Thyroid gland (tissue), 4 donors: ENCODE data around the gene FAM120B. TPM values are rescaled to one million over a fixed set of nuclear protein-coding genes. Genes with fewer than 3 reads are reported as not detected.

Experiments used
- DNase-seq, 2 donors: peaks; one replicate each; pipeline ENCODE4 v3.0.0-alpha.2; 2019
- H3K27ac ChIP-seq, 3 donors: fragments of 200-600 bp; sonication (generic); 1 replicate in 2 of 3; 2 replicates in 1 of 3; pipeline ENCODE4 v1.5.1; 2016 to 2019; ENCODE audit warnings: mild to moderate bottlenecking in 1 of 3, moderate library complexity in 1 of 3
- H3K27me3 ChIP-seq: fragments of 200-600 bp; sonication (generic); one replicate; pipeline ENCODE4 v1.5.1; 2019
- H3K36me3 ChIP-seq, 2 donors: fragments of 200-600 bp; sonication (generic); one replicate each; pipeline ENCODE4 v1.5.1; 2016 to 2019
- H3K4me1 ChIP-seq, 2 donors: fragments of 200-600 bp; sonication (generic); one replicate each; pipeline ENCODE4 v1.5.1; 2017 to 2019
- H3K4me3 ChIP-seq, 3 donors: fragments of 200-600 bp; sonication (generic); replicated peaks in 1 of 3; 1 replicate in 2 of 3; 2 replicates in 1 of 3; pipeline ENCODE4 v1.5.1; 2016; ENCODE audit warnings: mild to moderate bottlenecking in 1 of 3
- H3K9me3 ChIP-seq: fragments of 200-600 bp; sonication (generic); one replicate; pipeline ENCODE4 v1.5.1; 2017
- POLR2A ChIP-seq, 2 donors: fragments of 450-650 bp; IDR thresholded peaks; one replicate each; pipeline ENCODE4 v1.6.1; 2017; ENCODE audit warnings: antibody characterized with exemption in 2 of 2, mild to moderate bottlenecking in 2 of 2, moderate library complexity in 1 of 2
- WGBS, 2 donors: methylation state at CpG; one replicate each; pipeline ENCODE4 v1.1.5; 2017; 5-methylcytosine and 5-hydroxymethylcytosine counted together
- intact Hi-C: fragments of 100-400 bp; cut with DNase I; formaldehyde crosslinking; loops from one replicate; pipeline ENCODE4 v1.15.1; 2023
- total RNA-seq, 4 donors: library from RNA; depleted of rRNA; stranded (reverse); fragments of >200 nt; gene quantifications; one replicate each; pipeline ENCODE4 v1.2.3, GENCODE V29; 2016
- TF ChIP-seq, protein P1 (sequence below), 6 experiments: fragments of 200-600 bp in 3 of 6; fragments of 450-650 bp in 3 of 6; sonication (generic) in 3 of 6; IDR thresholded peaks; one replicate each; pipeline ENCODE4 v1.5.1; 2016 to 2019; ENCODE audit warnings: antibody characterized with exemption in 6 of 6, mild to moderate bottlenecking in 2 of 6, inconsistent platforms in 1 of 6, moderate library complexity in 1 of 6

FAM120B gene
- total RNA-seq, 4 donors from 2014 or later, result 26.9 to 38.4 (median 27.7) TPM

GRCh38 chr6:170423030-170423429, 116.5 kb downstream of the FAM120B start:
- Histone ChIP-seq H3K4me1 (peaks cover 0 to 9% of the 10 kb centered on the region in 2 donors), H3K36me3 (no peaks in the 10 kb centered on the region), H3K4me3 (no peak overlapping the region), H3K9me3 (no peaks in the 10 kb centered on the region), H3K27ac (no peak overlapping the region), H3K27me3 (no peaks in the 10 kb centered on the region)
- no peak for DNase-seq
- intact Hi-C loops, result no loop called here
- no peak for TF ChIP-seq POLR2A (IDR thresholded peaks at IDR 0.05)
- TF ChIP-seq, protein P1, sequence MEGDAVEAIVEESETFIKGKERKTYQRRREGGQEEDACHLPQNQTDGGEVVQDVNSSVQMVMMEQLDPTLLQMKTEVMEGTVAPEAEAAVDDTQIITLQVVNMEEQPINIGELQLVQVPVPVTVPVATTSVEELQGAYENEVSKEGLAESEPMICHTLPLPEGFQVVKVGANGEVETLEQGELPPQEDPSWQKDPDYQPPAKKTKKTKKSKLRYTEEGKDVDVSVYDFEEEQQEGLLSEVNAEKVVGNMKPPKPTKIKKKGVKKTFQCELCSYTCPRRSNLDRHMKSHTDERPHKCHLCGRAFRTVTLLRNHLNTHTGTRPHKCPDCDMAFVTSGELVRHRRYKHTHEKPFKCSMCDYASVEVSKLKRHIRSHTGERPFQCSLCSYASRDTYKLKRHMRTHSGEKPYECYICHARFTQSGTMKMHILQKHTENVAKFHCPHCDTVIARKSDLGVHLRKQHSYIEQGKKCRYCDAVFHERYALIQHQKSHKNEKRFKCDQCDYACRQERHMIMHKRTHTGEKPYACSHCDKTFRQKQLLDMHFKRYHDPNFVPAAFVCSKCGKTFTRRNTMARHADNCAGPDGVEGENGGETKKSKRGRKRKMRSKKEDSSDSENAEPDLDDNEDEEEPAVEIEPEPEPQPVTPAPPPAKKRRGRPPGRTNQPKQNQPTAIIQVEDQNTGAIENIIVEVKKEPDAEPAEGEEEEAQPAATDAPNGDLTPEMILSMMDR (IDR thresholded peaks at IDR 0.05), result no peak
- 76 to 82% methylated on average over 23 to 29 of the region's 29 CpGs for WGBS, 2 donors

DNA sequence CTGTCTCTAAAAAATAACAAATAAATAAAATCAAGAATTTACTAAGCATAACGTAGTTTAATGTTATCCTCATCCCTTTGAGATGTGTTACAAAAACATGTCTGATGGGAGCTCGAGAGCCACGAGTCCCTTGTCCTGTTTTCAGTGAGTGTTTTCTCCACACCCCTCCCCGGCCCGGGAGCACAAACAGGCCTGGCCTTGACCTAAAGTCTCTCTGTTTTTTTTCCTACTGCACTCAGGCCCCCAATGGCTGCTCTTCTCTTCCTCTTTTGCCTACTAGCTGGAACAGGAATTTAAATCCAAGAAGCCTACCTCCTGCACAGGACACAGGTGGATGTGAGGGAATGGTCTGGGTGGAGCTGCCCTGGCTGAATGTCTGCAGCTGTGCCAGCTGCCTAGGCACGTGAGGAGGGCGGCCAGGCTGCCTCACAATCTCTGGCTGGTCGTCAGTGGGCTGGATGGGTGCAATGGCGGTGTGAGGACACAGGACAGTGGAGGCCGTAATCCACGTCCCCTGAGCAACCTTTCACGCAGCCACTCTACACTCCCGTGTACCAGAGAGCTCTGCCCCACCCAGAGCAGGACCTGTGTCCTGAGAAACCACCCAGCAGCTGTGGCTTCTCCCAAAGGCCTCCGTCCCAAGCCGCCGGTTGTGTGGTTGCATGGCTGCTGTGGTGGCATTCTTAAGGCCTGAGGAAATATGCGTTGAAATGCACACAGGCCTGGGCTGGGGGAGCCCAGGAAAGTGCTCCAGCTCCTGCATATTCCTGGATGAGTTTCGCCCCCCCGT, 117.5 kb downstream of the FAM120B start:
- TF ChIP-seq, protein P1 (IDR thresholded peaks at IDR 0.05), result no peak
- TF ChIP-seq POLR2A (IDR thresholded peaks at IDR 0.05), result no peak
- Histone ChIP-seq H3K27ac (no peak overlapping the region), H3K9me3 (no peaks in the 10 kb centered on the region), H3K36me3 (no peaks in the 10 kb centered on the region), H3K27me3 (no peaks in the 10 kb centered on the region), H3K4me3 (no peak overlapping the region), H3K4me1 (peaks cover 0 to 9% of the 10 kb centered on the region in 2 donors)
- WGBS, 2 donors, result 87 to 88% methylated on average over 16 to 19 of the region's 19 CpGs
- DNase-seq, result no peak
- intact Hi-C loops, result no loop called here

GRCh38 chr6:170424604-170425126, 118.1 kb downstream of the FAM120B start:
- H3K36me3 ChIP-seq, result no peaks in the 10 kb centered on the region
- 86 to 88% methylated on average over 7 of the region's 7 CpGs for WGBS, 2 donors
- H3K27me3 ChIP-seq, result no peaks in the 10 kb centered on the region
- no peak overlapping the region for H3K27ac ChIP-seq
- TF ChIP-seq, protein P1 (IDR thresholded peaks at IDR 0.05), result no peak
- TF ChIP-seq POLR2A (IDR thresholded peaks at IDR 0.05), result no peak
- peak in 1 of 2 donors; percentile 28 for DNase-seq
- no peaks in the 10 kb centered on the region for H3K9me3 ChIP-seq
- peaks cover 0 to 9% of the 10 kb centered on the region in 2 donors for H3K4me1 ChIP-seq
- H3K4me3 ChIP-seq, result no peak overlapping the region
- intact Hi-C loops, result no loop called here

DNA sequence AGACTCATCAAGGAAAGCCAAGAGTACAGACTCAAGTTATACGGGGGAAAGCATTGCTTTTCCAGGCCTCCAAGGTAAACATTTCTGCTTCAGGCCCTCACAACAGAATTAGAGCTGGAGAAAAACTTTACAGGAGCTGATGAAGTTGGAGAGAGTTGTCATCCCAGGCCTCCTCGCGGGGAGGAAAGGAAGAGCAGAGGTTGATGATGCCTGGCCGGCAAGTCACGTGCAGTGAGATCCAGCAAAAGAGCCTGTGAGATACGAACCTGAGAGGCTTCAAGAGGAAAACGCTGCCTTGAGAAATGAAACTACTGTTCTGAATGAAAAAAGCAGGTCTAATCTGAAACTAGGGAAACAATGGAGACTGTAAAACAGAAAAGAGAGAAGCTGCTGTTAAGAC, 122.9 kb downstream of the FAM120B start:
- no peaks in the 10 kb centered on the region for H3K36me3 ChIP-seq
- 36 to 52% methylated on average over 7 of the region's 7 CpGs for WGBS, 2 donors
- intact Hi-C loops, result no loop called here
- no peak for TF ChIP-seq POLR2A (IDR thresholded peaks at IDR 0.05)
- TF ChIP-seq, protein P1 (IDR thresholded peaks at IDR 0.05), result no peak
- no peak overlapping the region for H3K27ac ChIP-seq
- DNase-seq, result peak; percentile 49 to 57
- H3K4me1 ChIP-seq, result no peaks in the 10 kb centered on the region
- no peaks in the 10 kb centered on the region for H3K27me3 ChIP-seq
- no peak overlapping the region for H3K4me3 ChIP-seq
- no peaks in the 10 kb centered on the region for H3K9me3 ChIP-seq
